ENCODE data around the gene RTN3.

DNA sequence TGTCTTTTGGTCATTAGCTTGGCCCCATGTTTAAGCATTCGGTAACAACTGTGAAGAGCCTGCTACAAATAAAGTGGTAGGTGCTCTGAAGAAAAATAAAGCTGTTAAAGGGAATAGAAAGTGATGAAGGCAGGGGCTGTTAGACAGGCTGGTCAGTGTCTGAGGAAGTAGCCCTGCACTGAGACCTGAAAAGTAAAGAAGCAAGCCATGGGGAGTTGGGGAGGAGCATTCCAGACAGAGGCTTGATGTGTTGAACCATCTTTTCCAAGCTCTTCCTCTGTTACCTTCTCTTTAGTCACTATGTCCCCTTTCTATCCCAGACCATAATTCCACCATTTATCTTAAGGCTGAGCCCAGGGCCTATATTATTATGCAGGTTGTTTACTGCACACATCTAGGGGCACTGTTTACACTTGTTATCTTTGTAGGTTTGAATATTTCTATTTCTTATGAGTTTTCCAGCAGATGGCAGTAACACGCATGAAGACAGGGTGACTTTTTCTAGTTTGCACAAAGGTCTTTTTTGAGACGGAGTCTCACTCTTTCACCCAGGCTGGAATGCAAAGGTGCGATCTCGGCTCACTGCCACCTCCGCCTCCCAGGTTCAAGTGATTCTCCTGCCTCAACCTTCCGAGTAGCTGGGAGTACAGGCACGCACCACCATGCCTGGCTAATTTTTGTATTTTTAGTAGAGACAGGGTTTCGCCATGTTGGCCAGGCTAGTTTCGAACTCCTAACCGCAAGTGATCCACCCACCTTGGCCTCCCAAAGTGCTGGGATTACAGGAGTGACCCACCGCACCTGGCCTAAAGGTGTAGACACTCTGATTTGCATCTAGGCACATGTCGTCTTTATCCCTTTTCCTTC lies 64.2 kb downstream of the RTN3 start:
- TF ChIP-seq CTCF (IDR thresholded peaks at IDR 0.05) (peak; percentile 45), ZFX (IDR thresholded peaks at IDR 0.05; ENCODE audit: borderline replicate concordance) (no peak)

Data from 22Rv1 (cell line).